Stomach (tissue), 4 donors: ENCODE measurements around the gene OR4E2.

ENCODE experiments used
- CTCF ChIP-seq, 7 experiments: fragments of 450-650 bp in 4 of 7; fragments of 200-600 bp in 3 of 7; sonication (generic) in 3 of 7; IDR thresholded peaks; one replicate each; pipeline ENCODE4 v1.5.1; 2016 to 2019; ENCODE audit warnings: antibody characterized with exemption in 7 of 7, control low read depth in 2 of 7, mild to moderate bottlenecking in 1 of 7
- EP300 ChIP-seq: sonication (generic); formaldehyde crosslinking; IDR thresholded peaks from one replicate; pipeline ENCODE4 v1.6.1; 2017; ENCODE audit warnings: antibody characterized with exemption
- POLR2A ChIP-seq, 4 donors: fragments of 450-650 bp; IDR thresholded peaks; one replicate each; pipeline ENCODE4 v1.6.1; 2016; ENCODE audit warnings: antibody characterized with exemption in 4 of 4, control low read depth in 2 of 4, mild to moderate bottlenecking in 1 of 4, moderate library complexity in 1 of 4
- POLR2AphosphoS5 ChIP-seq, 3 donors: sonication (generic); formaldehyde crosslinking; IDR thresholded peaks; one replicate each; pipeline ENCODE4 v1.6.1; 2016; ENCODE audit warnings: antibody characterized with exemption in 3 of 3

- TF ChIP-seq POLR2A (IDR thresholded peaks at IDR 0.05), result no peak
- no peak for TF ChIP-seq EP300
- no peak for TF ChIP-seq CTCF (IDR thresholded peaks at IDR 0.05)
- TF ChIP-seq POLR2AphosphoS5 (IDR thresholded peaks at IDR 0.05), result no peak
These were observed 48.7 kb downstream of the OR4E2 start for GRCh38 chr14:21702316-21702715.
